H9 (cell line): ENCODE measurements around the gene PCGF3. TPM values are rescaled to one million over a fixed set of nuclear protein-coding genes. Genes with fewer than 3 reads are reported as not detected.

ENCODE experiments used
- DNase-seq: peaks from one replicate; pipeline ENCODE4 v3.0.0-alpha.2; 2017
- H2AFZ ChIP-seq: one replicate; pipeline ENCODE4 v1.6.1; 2013; ENCODE audit warnings: mild to moderate bottlenecking, low read length, control low read depth, moderate library complexity
- H2AK5ac ChIP-seq: 2 replicates; pipeline ENCODE4 v1.6.1; 2013; ENCODE audit warnings: low read length, control low read depth, mixed read lengths; ENCODE audit not compliant: insufficient read length
- H2BK120ac ChIP-seq: one replicate; pipeline ENCODE4 v1.6.1; 2013; ENCODE audit warnings: low read depth, mild to moderate bottlenecking, low read length, control low read depth, inconsistent platforms; ENCODE audit not compliant: poor library complexity, severe bottlenecking
- H2BK12ac ChIP-seq: 2 replicates; pipeline ENCODE4 v1.6.1; 2013; ENCODE audit warnings: low read length, control low read depth, mixed read lengths, low read depth; ENCODE audit not compliant: insufficient read length
- H2BK15ac ChIP-seq: 2 replicates; pipeline ENCODE4 v1.6.1; 2013; ENCODE audit warnings: low read depth, low read length, control low read depth
- H2BK20ac ChIP-seq: one replicate; pipeline ENCODE4 v1.6.1; 2013; ENCODE audit warnings: low read depth, mild to moderate bottlenecking, low read length, control low read depth, inconsistent platforms; ENCODE audit not compliant: poor library complexity, severe bottlenecking
- H2BK5ac ChIP-seq: 2 replicates; pipeline ENCODE4 v1.6.1; 2013; ENCODE audit warnings: low read length, control low read depth, mixed read lengths; ENCODE audit not compliant: insufficient read length
- H3K14ac ChIP-seq: 2 replicates; pipeline ENCODE4 v1.6.1; 2013; ENCODE audit warnings: low read length, control low read depth; ENCODE audit not compliant: insufficient read depth
- H3K18ac ChIP-seq: 2 replicates; pipeline ENCODE4 v1.6.1; 2013; ENCODE audit warnings: low read depth, mild to moderate bottlenecking, mixed read lengths, low read length, control low read depth; ENCODE audit not compliant: insufficient read length
- H3K23ac ChIP-seq: 2 replicates; pipeline ENCODE4 v1.6.1; 2013; ENCODE audit warnings: low read length, control low read depth, mixed read lengths, low read depth; ENCODE audit not compliant: insufficient read length
- H3K23me2 ChIP-seq: 2 replicates; pipeline ENCODE4 v1.6.1; 2013; ENCODE audit warnings: low read depth, mild to moderate bottlenecking, mixed read lengths, low read length, control low read depth; ENCODE audit not compliant: insufficient read length, poor library complexity, severe bottlenecking
- H3K27ac ChIP-seq: 2 replicates; pipeline ENCODE4 v1.5.1; 2013; ENCODE audit warnings: low read length, control low read depth, mixed read lengths, low read depth; ENCODE audit not compliant: insufficient read length
- H3K27me3 ChIP-seq: 2 replicates; pipeline ENCODE4 v1.6.1; 2013; ENCODE audit warnings: low read length, control low read depth, inconsistent platforms; ENCODE audit not compliant: insufficient read depth
- H3K4ac ChIP-seq: 2 replicates; pipeline ENCODE4 v1.6.1; 2013; ENCODE audit warnings: low read depth, mild to moderate bottlenecking, control low read depth, inconsistent platforms, low read length, moderate library complexity
- H3K4me1 ChIP-seq: 2 replicates; pipeline ENCODE4 v1.6.1; 2013; ENCODE audit warnings: low read length, control low read depth, inconsistent platforms; ENCODE audit not compliant: insufficient read depth
- H3K4me2 ChIP-seq: 2 replicates; pipeline ENCODE4 v1.6.1; 2013; ENCODE audit warnings: low read length, control low read depth, mixed read lengths; ENCODE audit not compliant: insufficient read length, insufficient read depth
- H3K56ac ChIP-seq: 2 replicates; pipeline ENCODE4 v1.6.1; 2013; ENCODE audit warnings: low read depth, mild to moderate bottlenecking, mixed read lengths, low read length, control low read depth; ENCODE audit not compliant: insufficient read length
- H3K79me1 ChIP-seq: 2 replicates; pipeline ENCODE4 v1.6.1; 2013; ENCODE audit warnings: low read depth, mild to moderate bottlenecking, moderate library complexity, low read length, control low read depth, inconsistent platforms; ENCODE audit not compliant: insufficient read depth, poor library complexity, severe bottlenecking
- H3K79me2 ChIP-seq: 2 replicates; pipeline ENCODE4 v1.6.1; 2013; ENCODE audit warnings: low read length, control low read depth, inconsistent platforms; ENCODE audit not compliant: insufficient read depth
- H3K9ac ChIP-seq: 2 replicates; pipeline ENCODE4 v1.6.1; 2013; ENCODE audit warnings: low read length, control low read depth, mixed read lengths; ENCODE audit not compliant: insufficient read length; ENCODE audit errors: extremely low read depth
- H3K9me3 ChIP-seq: one replicate; pipeline ENCODE4 v1.6.1; 2013; ENCODE audit warnings: low read depth, low read length, inconsistent platforms; ENCODE audit not compliant: control insufficient read depth
- H3T11ph ChIP-seq: one replicate; pipeline ENCODE4 v1.6.1; 2013; ENCODE audit warnings: mild to moderate bottlenecking, low read length, control low read depth, inconsistent platforms
- H4K20me1 ChIP-seq: one replicate; pipeline ENCODE4 v1.6.1; 2013; ENCODE audit not compliant: control insufficient read depth, insufficient read length, insufficient read depth
- H4K5ac ChIP-seq: 2 replicates; pipeline ENCODE4 v1.6.1; 2013; ENCODE audit warnings: low read depth, mild to moderate bottlenecking, mixed read lengths, low read length, control low read depth; ENCODE audit not compliant: insufficient read length
- H4K8ac ChIP-seq: replicated peaks from 2 replicates; pipeline ENCODE4 v1.6.1; 2013; ENCODE audit warnings: low read length, control low read depth, mixed read lengths, low read depth; ENCODE audit not compliant: insufficient read length
- H4K91ac ChIP-seq: 2 replicates; pipeline ENCODE4 v1.6.1; 2013; ENCODE audit warnings: low read depth, mild to moderate bottlenecking, moderate library complexity, mixed read lengths, low read length, control low read depth; ENCODE audit not compliant: insufficient read length
- H3K27ac Mint-ChIP-seq, 3 experiments: 2 replicates in 2 of 3; 3 replicates in 1 of 3; pipeline ENCODE4 v1.8.0; 2020 to 2021; ENCODE audit warnings: mixed read lengths in 3 of 3, mild to moderate bottlenecking in 1 of 3, moderate library complexity in 1 of 3
- H3K27me3 Mint-ChIP-seq: 2 replicates; pipeline ENCODE4 v1.8.0; 2021; ENCODE audit warnings: low read depth, mild to moderate bottlenecking, moderate library complexity, mixed read lengths
- H3K36me3 Mint-ChIP-seq, 3 experiments: 2 replicates in 2 of 3; 3 replicates in 1 of 3; pipeline ENCODE4 v1.8.0; 2020 to 2021; ENCODE audit warnings: low read depth in 3 of 3, mixed read lengths in 3 of 3; ENCODE audit not compliant: insufficient read depth in 1 of 3
- H3K4me1 Mint-ChIP-seq, 2 experiments: 2 replicates each; pipeline ENCODE4 v1.8.0; 2020; ENCODE audit warnings: mixed read lengths in 2 of 2
- H3K4me3 Mint-ChIP-seq, 2 experiments: 2 replicates in 1 of 2; 3 replicates in 1 of 2; pipeline ENCODE4 v1.8.0; 2020 to 2021; ENCODE audit warnings: mild to moderate bottlenecking in 2 of 2, mixed read lengths in 2 of 2, moderate library complexity in 1 of 2
- H3K9me3 Mint-ChIP-seq, 2 experiments: 2 replicates in 1 of 2; 3 replicates in 1 of 2; pipeline ENCODE4 v1.8.0; 2020; ENCODE audit warnings: mild to moderate bottlenecking in 2 of 2, mixed read lengths in 2 of 2, moderate library complexity in 1 of 2
- WGBS: extraction: QIAGEN DNeasy Blood & Tissue Kit; methylation state at CpG from one replicate; pipeline ENCODE4 v1.1.7; 2013; ENCODE audit warnings: missing lambda C conversion rate, low lambda C conversion rate, mixed read lengths; ENCODE audit not compliant: insufficient read length; ENCODE audit errors: extremely low coverage; 5-methylcytosine and 5-hydroxymethylcytosine counted together
- total RNA-seq: library from RNA; stranded (reverse); gene quantifications from 2 replicates; pipeline ENCODE4 v1.2.1, GENCODE V29; 2021
- TF ChIP-seq, protein P1 (sequence below): fragments of 200-600 bp; sonication (generic); conservative IDR thresholded peaks from 3 replicates; pipeline ENCODE4 v1.8.0; 2021; ENCODE audit warnings: antibody characterized with exemption, mild to moderate bottlenecking

Gene PCGF3
- total RNA-seq, 1 experiment from 2014 or later: 43.1 TPM

DNA sequence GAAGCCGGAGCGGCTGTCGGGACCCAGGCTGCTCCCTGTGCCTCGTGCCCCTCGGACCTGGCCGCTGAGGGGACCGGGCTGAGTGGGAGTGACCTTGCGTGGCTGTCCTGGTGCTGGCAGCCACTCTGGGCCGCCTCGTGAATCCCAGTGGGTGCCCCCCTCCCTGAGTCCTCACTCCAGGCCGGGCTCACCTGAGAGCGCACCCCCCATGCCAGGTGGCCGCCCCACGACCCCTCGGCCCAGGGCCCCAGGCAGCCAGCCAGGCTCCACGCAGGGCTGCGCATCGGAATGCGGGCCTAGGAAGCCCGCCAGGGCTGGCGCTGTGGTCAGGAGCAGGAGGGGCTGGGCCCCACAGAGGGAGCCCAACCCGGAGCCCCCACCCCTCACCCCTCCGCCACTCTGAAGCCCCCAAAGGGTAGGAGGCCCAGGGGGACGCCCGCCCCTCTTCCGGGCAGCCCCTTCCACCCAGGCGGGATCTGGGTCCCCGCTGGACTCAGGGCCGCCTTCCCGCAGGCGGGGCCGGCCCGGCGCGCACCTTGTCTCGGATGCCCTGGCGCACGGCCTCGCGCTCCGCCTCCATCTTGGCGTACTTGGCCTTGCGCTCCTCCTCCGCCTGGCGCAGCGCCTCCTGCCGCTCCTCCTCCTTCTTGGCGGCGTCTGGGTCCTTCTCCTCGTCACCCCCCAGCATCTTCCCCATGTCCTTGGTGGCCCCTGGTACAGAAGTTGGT, 86.4 kb downstream of the PCGF3 start:
- Mint-ChIP-seq H3K4me3 (no peak overlapping the region), H3K36me3 (peaks cover 0 to 1% (median 0%) of the 10 kb centered on the region in 3 experiments; a peak in 1 of 7 replicates)

More for the DNA sequence above, 86.4 kb downstream of the PCGF3 start:
- H3K79me1 ChIP-seq: no peaks in the 10 kb centered on the region
- H4K8ac ChIP-seq: no peak overlapping the region
- H3K9me3 Mint-ChIP-seq: peaks cover 0 to 2% of the 10 kb centered on the region in 2 experiments; a peak in 1 of 5 replicates
- H4K91ac ChIP-seq: no peak overlapping the region
- H3K4ac ChIP-seq: no peak overlapping the region
- no peak overlapping the region for H2BK120ac ChIP-seq
- H2BK5ac ChIP-seq: no peak overlapping the region
- no peak overlapping the region for H2BK15ac ChIP-seq
- no peak overlapping the region for H3K56ac ChIP-seq
- TF ChIP-seq, protein P1, sequence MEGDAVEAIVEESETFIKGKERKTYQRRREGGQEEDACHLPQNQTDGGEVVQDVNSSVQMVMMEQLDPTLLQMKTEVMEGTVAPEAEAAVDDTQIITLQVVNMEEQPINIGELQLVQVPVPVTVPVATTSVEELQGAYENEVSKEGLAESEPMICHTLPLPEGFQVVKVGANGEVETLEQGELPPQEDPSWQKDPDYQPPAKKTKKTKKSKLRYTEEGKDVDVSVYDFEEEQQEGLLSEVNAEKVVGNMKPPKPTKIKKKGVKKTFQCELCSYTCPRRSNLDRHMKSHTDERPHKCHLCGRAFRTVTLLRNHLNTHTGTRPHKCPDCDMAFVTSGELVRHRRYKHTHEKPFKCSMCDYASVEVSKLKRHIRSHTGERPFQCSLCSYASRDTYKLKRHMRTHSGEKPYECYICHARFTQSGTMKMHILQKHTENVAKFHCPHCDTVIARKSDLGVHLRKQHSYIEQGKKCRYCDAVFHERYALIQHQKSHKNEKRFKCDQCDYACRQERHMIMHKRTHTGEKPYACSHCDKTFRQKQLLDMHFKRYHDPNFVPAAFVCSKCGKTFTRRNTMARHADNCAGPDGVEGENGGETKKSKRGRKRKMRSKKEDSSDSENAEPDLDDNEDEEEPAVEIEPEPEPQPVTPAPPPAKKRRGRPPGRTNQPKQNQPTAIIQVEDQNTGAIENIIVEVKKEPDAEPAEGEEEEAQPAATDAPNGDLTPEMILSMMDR: 0 out of 3 replicates have a peak, but pooled peaks have one; percentile 18
- H2BK20ac ChIP-seq: no peak overlapping the region
- H3K27me3 ChIP-seq: peaks cover 7% of the 10 kb centered on the region; the same call in 1 of the 2 replicates
- H3K23me2 ChIP-seq: no peaks in the 10 kb centered on the region
- peaks cover 71% of the 10 kb centered on the region for H3K27me3 Mint-ChIP-seq
- peak; percentile 71 for DNase-seq
- H3K79me2 ChIP-seq: no peaks in the 10 kb centered on the region
- H3K9ac ChIP-seq: no peak overlapping the region
- H4K20me1 ChIP-seq: no peaks in the 10 kb centered on the region
- H3K4me2 ChIP-seq: no peak overlapping the region
- no peak overlapping the region for H3K23ac ChIP-seq
- H2AK5ac ChIP-seq: no peak overlapping the region
- H3K27ac ChIP-seq: no peak overlapping the region
- H4K5ac ChIP-seq: no peak overlapping the region
- no peak overlapping the region for H3K18ac ChIP-seq
- H3K4me1 ChIP-seq: no peaks in the 10 kb centered on the region; the same call in 1 of the 2 replicates
- no CpG with 5 or more reads among the region's 50 CpGs for WGBS
- H3K4me1 Mint-ChIP-seq: peaks cover 20 to 26% of the 10 kb centered on the region in 2 experiments
- no peak overlapping the region for H3K14ac ChIP-seq
- no peak overlapping the region; a peak in 1 of 7 replicates for H3K27ac Mint-ChIP-seq
- no peak overlapping the region for H3T11ph ChIP-seq
- no peak overlapping the region for H2AFZ ChIP-seq
- no peaks in the 10 kb centered on the region for H3K9me3 ChIP-seq
- H2BK12ac ChIP-seq: no peak overlapping the region
